Measurements from ENCODE around the gene ZMYND11.

- TF ChIP-seq L3MBTL2 (conservative IDR thresholded peaks at IDR 0.05) (no peak), SP1 (IDR thresholded peaks at IDR 0.05) (no peak), FOXA1 (IDR thresholded peaks at IDR 0.05) (no peak), FOXM1 (IDR thresholded peaks at IDR 0.05; ENCODE audit: borderline replicate concordance) (no peak), SUZ12 (IDR thresholded peaks at IDR 0.05) (no peak), BHLHE40 (IDR thresholded peaks at IDR 0.05; ENCODE audit: borderline replicate concordance) (no peak), ELF4 (IDR thresholded peaks at IDR 0.05) (no peak), TARDBP (IDR thresholded peaks at IDR 0.05) (no peak)
These were observed 125.7 kb downstream of the ZMYND11 start for GRCh38 chr10:260819-261429.

Measured in HEK293T (cell line).